ENCODE results near the gene KPNA6.
"Not testable (repeated sequence)": the region's sequence is repeated elsewhere in the genome, so short reads cannot be mapped to it uniquely, and the experiment has no call there.

The KPNA6 gene

DNA sequence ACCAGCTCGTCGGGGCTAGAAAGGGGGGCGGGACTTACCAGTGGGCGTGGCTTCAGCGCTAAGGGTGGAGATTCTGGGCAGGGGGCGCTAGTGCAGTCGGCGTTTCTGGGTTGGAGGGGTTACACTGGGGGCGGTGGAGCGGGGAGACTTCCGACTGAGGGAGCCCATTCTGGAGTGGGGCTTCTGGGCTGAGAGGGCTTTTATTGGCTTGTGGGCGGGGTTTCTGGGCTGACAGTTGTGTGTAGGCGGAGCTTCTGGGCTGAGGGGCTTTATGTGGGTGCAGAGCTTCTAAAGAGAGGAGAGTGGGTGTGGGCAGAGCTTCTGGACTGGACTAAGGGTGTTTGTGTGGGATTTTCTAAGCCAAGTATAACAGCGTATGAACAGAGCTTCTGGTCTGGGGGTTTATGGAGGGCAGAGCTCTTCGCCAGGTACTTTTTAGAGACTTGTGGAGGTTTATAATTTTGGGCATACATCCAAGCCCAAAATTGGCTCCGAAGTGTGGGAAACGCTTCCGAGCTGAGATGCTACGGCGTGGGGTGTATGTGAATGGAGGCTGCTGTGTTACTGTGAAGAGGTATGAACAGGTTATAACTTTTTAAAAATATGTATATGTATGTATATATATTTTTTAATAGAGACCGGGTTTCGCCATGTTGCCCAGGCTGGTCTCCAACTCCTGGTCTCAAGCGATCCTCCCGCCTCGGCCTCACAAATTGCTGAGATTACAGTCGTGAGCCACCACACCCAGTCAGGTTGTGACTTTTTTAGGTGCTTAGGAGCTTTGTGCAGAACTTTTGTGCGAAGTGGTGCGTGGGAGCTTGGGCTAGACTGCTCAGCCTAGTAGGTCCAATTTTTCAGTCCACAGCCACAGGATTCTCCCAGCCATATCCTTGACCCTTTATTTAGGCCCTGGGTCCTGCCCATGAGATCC lies 34.3 kb upstream of the KPNA6 start:
- Histone ChIP-seq H3K9me3 (ENCODE audit: control insufficient read depth, low read length) (no peaks in the 10 kb centered on the region), H3K4me3 (ENCODE audit: insufficient read depth, low read depth, low read length) (peak overlapping the region; percentile 77), H3K27ac (ENCODE audit: insufficient read depth, low read depth, low read length, poor library complexity, severe bottlenecking) (no peak overlapping the region), H3K36me3 (ENCODE audit: control insufficient read depth, insufficient read depth, low read length) (peaks cover 27% of the 10 kb centered on the region), H3K27me3 (ENCODE audit: control insufficient read depth, insufficient read depth, low read length, poor library complexity, severe bottlenecking) (no peaks in the 10 kb centered on the region), H3K4me1 (ENCODE audit: control insufficient read depth, insufficient read depth, low read length) (peaks cover 10% of the 10 kb centered on the region)
- 45 to 47% methylated on average over 28 of the region's 28 CpGs for WGBS, 2 experiments

DNA sequence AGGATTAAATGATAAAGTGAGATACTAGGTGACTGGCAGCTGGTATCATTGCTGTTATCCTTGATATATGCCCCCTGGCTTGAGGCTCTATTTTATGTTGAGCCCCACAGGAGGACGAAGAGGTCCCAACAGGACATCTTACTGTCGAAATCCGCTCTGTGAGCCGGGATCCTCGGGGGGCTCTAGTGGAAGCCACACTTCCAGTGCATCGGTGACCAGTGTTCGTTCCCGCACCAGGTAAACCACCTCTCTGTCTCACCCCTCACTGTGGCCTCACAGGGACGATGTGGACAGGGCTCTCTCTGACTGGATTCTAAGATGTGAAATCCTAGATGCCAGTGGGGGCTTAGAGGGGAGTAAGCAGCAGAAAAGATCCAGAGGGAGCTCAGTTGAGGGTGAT lies 33.0 kb upstream of the KPNA6 start:
- H3K9me3 ChIP-seq (ENCODE audit: control insufficient read depth, low read length), result no peaks in the 10 kb centered on the region
- H3K4me1 ChIP-seq (ENCODE audit: control insufficient read depth, insufficient read depth, low read length), result no peaks in the 10 kb centered on the region
- WGBS, 2 experiments, result 96 to 98% methylated on average over 9 of the region's 9 CpGs
- H3K4me3 ChIP-seq (ENCODE audit: insufficient read depth, low read depth, low read length), result no peak overlapping the region
- peaks cover 34% of the 10 kb centered on the region for H3K36me3 ChIP-seq (ENCODE audit: control insufficient read depth, insufficient read depth, low read length)
- no peak overlapping the region for H3K27ac ChIP-seq (ENCODE audit: insufficient read depth, low read depth, low read length, poor library complexity, severe bottlenecking)
- no peaks in the 10 kb centered on the region for H3K27me3 ChIP-seq (ENCODE audit: control insufficient read depth, insufficient read depth, low read length, poor library complexity, severe bottlenecking)

DNA sequence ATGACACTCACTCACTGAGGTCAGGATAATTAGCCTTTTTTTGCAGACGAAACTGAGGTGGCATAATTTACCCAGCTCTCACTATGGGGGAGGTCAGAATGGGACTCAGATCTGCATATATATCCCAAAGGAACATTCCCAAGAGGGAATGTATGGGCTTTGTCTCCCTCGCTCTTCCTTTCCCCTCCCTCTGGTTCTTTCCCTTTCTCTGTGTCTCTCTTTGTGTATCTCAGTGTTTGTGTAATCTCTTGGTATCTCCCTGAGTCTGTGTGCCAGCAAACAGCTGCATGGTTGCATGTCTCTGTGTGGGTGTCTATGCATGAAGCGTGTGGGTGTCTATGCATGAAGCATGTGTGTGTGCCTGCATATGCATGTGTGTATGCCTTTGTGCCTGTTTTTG lies 30.4 kb upstream of the KPNA6 start:
- WGBS, 2 experiments, result 93 to 96% methylated on average over 3 of the region's 3 CpGs
- no peaks in the 10 kb centered on the region for H3K4me1 ChIP-seq (ENCODE audit: control insufficient read depth, insufficient read depth, low read length)
- no peak overlapping the region for H3K4me3 ChIP-seq (ENCODE audit: insufficient read depth, low read depth, low read length)
- no peaks in the 10 kb centered on the region for H3K27me3 ChIP-seq (ENCODE audit: control insufficient read depth, insufficient read depth, low read length, poor library complexity, severe bottlenecking)
- peaks cover 49% of the 10 kb centered on the region for H3K36me3 ChIP-seq (ENCODE audit: control insufficient read depth, insufficient read depth, low read length)
- no peak overlapping the region for H3K27ac ChIP-seq (ENCODE audit: insufficient read depth, low read depth, low read length, poor library complexity, severe bottlenecking)
- no peaks in the 10 kb centered on the region for H3K9me3 ChIP-seq (ENCODE audit: control insufficient read depth, low read length)

DNA sequence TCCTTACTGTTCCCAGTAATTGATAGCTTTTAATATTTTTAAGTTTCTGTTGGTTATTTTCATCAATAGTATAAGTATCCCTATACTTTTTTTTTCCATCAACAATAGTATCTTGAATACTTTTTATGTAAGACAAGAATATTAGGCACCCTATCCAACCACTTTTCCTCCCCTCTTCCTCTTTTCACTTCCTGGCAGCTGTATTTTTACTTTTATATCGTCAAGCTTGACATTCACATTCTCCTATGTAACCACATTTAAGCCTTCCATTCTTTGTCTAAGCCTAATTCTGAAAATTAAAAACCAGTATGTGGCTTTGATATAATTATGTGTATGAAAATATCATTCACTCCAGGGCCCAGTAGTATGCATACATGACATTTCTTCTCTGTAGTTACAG lies 25.8 kb upstream of the KPNA6 start:
- Histone ChIP-seq H3K27me3 (ENCODE audit: control insufficient read depth, insufficient read depth, low read length, poor library complexity, severe bottlenecking) (no peaks in the 10 kb centered on the region), H3K27ac (ENCODE audit: insufficient read depth, low read depth, low read length, poor library complexity, severe bottlenecking) (no peak overlapping the region), H3K9me3 (ENCODE audit: control insufficient read depth, low read length) (no peaks in the 10 kb centered on the region), H3K4me1 (ENCODE audit: control insufficient read depth, insufficient read depth, low read length) (no peaks in the 10 kb centered on the region), H3K4me3 (ENCODE audit: insufficient read depth, low read depth, low read length) (no peak overlapping the region), H3K36me3 (ENCODE audit: control insufficient read depth, insufficient read depth, low read length) (peaks cover 45% of the 10 kb centered on the region)
- 92 to 95% methylated on average over 1 of the region's 1 CpG for WGBS, 2 experiments

DNA sequence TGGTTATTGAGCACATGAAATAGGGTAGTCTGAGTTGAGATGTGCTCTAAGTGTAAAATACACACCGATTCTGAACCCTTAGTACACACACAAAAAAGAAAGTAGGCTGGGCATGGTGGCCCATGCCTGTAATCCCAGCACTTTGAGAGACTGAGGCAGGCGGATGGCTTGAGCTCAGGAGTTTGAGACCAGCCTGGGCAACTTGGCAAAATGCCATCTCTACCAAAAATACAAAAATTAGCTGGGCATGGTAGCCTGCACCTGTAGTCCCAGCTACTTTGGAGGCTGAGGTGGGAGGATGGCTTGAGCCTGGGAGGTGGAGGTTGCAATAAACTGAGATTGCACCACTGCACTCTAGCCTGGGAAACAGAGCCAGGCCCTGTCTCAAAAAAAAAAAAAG lies 21.5 kb upstream of the KPNA6 start:
- H3K27me3 ChIP-seq (ENCODE audit: control insufficient read depth, insufficient read depth, low read length, poor library complexity, severe bottlenecking); H3K4me3 ChIP-seq (ENCODE audit: insufficient read depth, low read depth, low read length); H3K9me3 ChIP-seq (ENCODE audit: control insufficient read depth, low read length); H3K27ac ChIP-seq (ENCODE audit: insufficient read depth, low read depth, low read length, poor library complexity, severe bottlenecking); H3K4me1 ChIP-seq (ENCODE audit: control insufficient read depth, insufficient read depth, low read length): not testable (repeated sequence)
- 84 to 94% methylated on average over 2 of the region's 2 CpGs for WGBS, 2 experiments
- peaks cover 24% of the 10 kb centered on the region for H3K36me3 ChIP-seq (ENCODE audit: control insufficient read depth, insufficient read depth, low read length)

DNA sequence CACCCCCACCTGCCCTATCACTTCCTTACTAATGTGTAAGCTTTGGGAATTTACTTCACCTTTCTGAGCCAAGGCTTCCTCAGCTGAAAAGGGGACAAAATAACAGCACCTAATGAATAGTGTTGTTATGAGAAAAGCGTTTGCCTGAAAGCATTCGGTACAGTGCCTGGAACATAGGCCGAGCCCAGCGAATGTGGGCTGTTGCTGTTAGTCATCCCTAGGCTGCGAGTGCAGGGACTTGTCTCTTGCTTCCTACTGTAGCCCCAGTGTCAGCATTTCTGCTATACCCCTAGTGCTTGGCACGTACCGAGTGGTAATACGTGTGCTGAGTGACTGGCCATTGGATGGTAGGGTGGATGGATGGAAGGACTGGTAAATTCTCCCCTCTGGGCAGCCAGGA lies 16.7 kb upstream of the KPNA6 start:
- H3K4me3 ChIP-seq (ENCODE audit: insufficient read depth, low read depth, low read length), result no peak overlapping the region
- peaks cover 20% of the 10 kb centered on the region for H3K36me3 ChIP-seq (ENCODE audit: control insufficient read depth, insufficient read depth, low read length)
- no peaks in the 10 kb centered on the region for H3K27me3 ChIP-seq (ENCODE audit: control insufficient read depth, insufficient read depth, low read length, poor library complexity, severe bottlenecking)
- no peak overlapping the region for H3K27ac ChIP-seq (ENCODE audit: insufficient read depth, low read depth, low read length, poor library complexity, severe bottlenecking)
- WGBS, 2 experiments, result 95 to 96% methylated on average over 8 of the region's 8 CpGs
- no peaks in the 10 kb centered on the region for H3K4me1 ChIP-seq (ENCODE audit: control insufficient read depth, insufficient read depth, low read length)
- H3K9me3 ChIP-seq (ENCODE audit: control insufficient read depth, low read length), result no peaks in the 10 kb centered on the region

DNA sequence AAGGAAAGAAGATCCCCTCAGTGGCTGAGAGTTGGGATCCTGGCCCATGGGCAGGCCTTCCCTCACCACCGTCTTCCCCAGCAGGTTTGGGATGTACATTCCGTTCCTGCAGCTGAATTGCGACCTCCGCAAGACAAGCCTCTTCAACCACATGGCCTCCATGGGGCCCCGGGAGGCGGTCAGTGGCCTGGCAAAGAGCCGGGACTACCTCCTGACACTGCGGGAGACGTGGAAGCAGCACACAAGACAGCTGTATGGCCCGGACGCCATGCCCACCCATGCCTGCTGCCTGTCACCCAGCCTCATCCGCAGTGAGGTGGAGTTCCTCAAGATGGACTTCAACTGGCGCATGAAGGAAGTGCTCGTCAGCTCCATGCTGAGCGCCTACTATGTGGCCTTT lies 16.3 kb upstream of the KPNA6 start:
- Histone ChIP-seq H3K4me1 (ENCODE audit: control insufficient read depth, insufficient read depth, low read length) (no peaks in the 10 kb centered on the region), H3K36me3 (ENCODE audit: control insufficient read depth, insufficient read depth, low read length) (peaks cover 24% of the 10 kb centered on the region), H3K27ac (ENCODE audit: insufficient read depth, low read depth, low read length, poor library complexity, severe bottlenecking) (no peak overlapping the region), H3K27me3 (ENCODE audit: control insufficient read depth, insufficient read depth, low read length, poor library complexity, severe bottlenecking) (no peaks in the 10 kb centered on the region), H3K9me3 (ENCODE audit: control insufficient read depth, low read length) (no peaks in the 10 kb centered on the region), H3K4me3 (ENCODE audit: insufficient read depth, low read depth, low read length) (no peak overlapping the region)
- 95 to 96% methylated on average over 15 of the region's 15 CpGs for WGBS, 2 experiments

DNA sequence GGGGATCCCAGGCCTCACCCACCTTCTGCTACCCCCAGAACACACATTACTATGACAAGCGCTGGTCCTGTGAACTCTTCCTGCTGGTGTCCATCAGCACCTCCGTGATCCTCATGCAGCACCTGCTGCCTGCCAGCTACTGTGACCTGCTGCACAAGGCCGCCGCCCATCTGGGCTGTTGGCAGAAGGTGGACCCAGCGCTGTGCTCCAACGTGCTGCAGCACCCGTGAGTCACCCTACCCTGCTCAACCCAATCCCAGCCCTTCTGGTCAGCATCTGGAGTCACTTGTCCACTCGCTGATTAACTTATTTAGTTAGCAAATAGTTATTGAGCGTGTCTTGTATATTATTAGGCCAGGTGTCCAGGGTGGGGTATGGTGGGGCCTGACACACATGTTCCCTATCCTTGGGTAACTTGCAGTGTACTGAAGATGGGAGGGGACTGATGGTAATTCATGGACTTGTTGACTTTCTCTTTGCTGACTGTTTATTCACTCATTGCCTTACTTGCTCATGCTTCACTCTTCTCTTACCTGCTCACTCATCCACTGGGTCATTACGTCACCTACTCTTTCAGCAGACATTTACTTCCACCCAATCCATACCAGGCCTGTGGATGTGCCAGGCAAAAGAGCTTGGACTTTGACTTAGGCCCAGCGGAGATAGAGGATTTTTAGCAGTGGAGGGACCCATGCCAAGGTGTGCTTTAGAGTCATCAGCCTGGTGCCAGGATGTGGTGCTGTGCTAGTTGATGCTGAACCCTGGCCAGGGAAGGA lies 12.9 kb upstream of the KPNA6 start:
- WGBS, 2 experiments, result 95 to 96% methylated on average over 11 of the region's 11 CpGs
- Histone ChIP-seq H3K4me1 (ENCODE audit: control insufficient read depth, insufficient read depth, low read length) (no peaks in the 10 kb centered on the region), H3K9me3 (ENCODE audit: control insufficient read depth, low read length) (no peaks in the 10 kb centered on the region), H3K27me3 (ENCODE audit: control insufficient read depth, insufficient read depth, low read length, poor library complexity, severe bottlenecking) (no peaks in the 10 kb centered on the region), H3K36me3 (ENCODE audit: control insufficient read depth, insufficient read depth, low read length) (peaks cover 34% of the 10 kb centered on the region), H3K4me3 (ENCODE audit: insufficient read depth, low read depth, low read length) (no peak overlapping the region), H3K27ac (ENCODE audit: insufficient read depth, low read depth, low read length, poor library complexity, severe bottlenecking) (no peak overlapping the region)

DNA sequence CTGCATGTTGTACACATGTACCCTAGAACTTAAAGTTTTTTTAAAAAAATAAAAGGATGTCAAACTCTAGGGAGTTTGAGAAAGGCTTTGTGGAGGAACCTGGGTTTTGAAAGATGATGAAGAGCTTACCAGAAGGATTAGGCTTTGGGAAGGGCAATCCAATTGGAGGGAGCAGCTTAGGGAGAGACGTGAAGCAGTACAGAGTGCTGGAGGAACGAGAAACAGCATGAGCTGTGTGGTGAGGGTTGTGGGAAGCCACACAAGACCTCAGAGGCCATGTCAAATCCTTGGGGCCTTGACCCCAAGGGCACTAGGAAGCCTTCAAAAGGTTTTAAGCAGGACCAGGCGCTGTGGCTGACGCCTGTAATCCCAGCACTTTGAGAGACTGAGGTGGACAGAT lies 8.4 kb upstream of the KPNA6 start:
- Histone ChIP-seq H3K36me3 (ENCODE audit: control insufficient read depth, insufficient read depth, low read length) (peaks cover 42% of the 10 kb centered on the region), H3K4me3 (ENCODE audit: insufficient read depth, low read depth, low read length) (no peak overlapping the region), H3K27me3 (ENCODE audit: control insufficient read depth, insufficient read depth, low read length, poor library complexity, severe bottlenecking) (no peaks in the 10 kb centered on the region), H3K4me1 (ENCODE audit: control insufficient read depth, insufficient read depth, low read length) (no peaks in the 10 kb centered on the region), H3K9me3 (ENCODE audit: control insufficient read depth, low read length) (no peaks in the 10 kb centered on the region), H3K27ac (ENCODE audit: insufficient read depth, low read depth, low read length, poor library complexity, severe bottlenecking) (no peak overlapping the region)
- WGBS, 2 experiments, result 91 to 92% methylated on average over 4 of the region's 4 CpGs

DNA sequence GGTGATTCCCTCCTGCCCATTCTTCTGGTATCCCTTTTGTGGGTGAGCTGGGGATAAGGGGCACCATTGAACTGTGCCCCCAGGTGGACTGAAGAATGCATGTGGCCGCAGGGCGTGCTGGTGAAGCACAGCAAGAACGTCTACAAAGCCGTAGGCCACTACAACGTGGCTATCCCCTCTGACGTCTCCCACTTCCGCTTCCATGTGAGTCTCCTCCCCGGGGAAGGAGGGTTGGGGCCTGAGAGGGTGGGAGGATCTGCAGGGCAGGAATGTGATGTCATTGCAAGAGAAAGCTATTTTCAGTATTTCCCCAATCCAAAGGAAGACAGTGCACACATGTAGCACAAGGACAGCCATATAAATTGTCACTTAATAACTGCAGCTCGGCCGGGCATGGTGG lies 7.5 kb upstream of the KPNA6 start:
- H3K27ac ChIP-seq (ENCODE audit: insufficient read depth, low read depth, low read length, poor library complexity, severe bottlenecking), result no peak overlapping the region
- H3K9me3 ChIP-seq (ENCODE audit: control insufficient read depth, low read length), result no peaks in the 10 kb centered on the region
- H3K4me1 ChIP-seq (ENCODE audit: control insufficient read depth, insufficient read depth, low read length), result no peaks in the 10 kb centered on the region
- no peak overlapping the region for H3K4me3 ChIP-seq (ENCODE audit: insufficient read depth, low read depth, low read length)
- H3K36me3 ChIP-seq (ENCODE audit: control insufficient read depth, insufficient read depth, low read length), result peaks cover 40% of the 10 kb centered on the region
- H3K27me3 ChIP-seq (ENCODE audit: control insufficient read depth, insufficient read depth, low read length, poor library complexity, severe bottlenecking), result no peaks in the 10 kb centered on the region
- WGBS, 2 experiments, result 93 to 96% methylated on average over 10 of the region's 10 CpGs
